Measurements from ENCODE around the gene COX4I1. TPM values are rescaled to one million over a fixed set of nuclear protein-coding genes. Genes with fewer than 3 reads are reported as not detected.
A peak's percentile ranks its signal among the peaks of the same experiment; 100 is the strongest.

Gene COX4I1
- total RNA-seq, 1 experiment from 2014 or later = 554 TPM

DNA sequence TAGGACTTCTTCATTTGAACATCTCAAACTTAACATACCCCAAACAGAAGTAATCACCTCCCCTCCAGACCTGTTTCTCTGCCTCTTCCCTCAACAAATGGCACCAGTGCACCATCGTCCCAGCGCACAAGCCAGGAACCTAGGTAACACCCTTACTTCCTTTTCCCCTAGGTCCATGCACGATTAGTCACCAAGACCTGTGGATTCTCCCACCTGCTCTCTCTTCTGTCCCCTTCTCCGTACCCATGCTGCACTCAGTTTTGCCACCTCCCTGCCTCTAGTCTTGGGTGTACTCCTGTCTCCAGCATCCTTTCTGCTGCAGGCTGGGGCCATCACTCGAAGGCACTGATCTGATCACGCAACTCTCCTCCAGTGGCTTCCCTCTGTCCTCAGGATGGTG lies 3.3 kb upstream of the COX4I1 start:
- DNase-seq (ENCODE audit: low spot score) = no peak
- ChIA-PET CTCF (no interaction called here), POLR2A (ENCODE audit: low non-redundant PET) (no interaction called here)
- intact Hi-C loops (cut with micrococcal nuclease; ENCODE audit: unreplicated experiment) = no loop called here
- Histone ChIP-seq H3K4me1 (ENCODE audit: insufficient read depth, low read length, poor library complexity, severe bottlenecking) (peaks cover 9% of the 10 kb centered on the region), H3K27me3 (replicated peaks; ENCODE audit: insufficient read depth, low read depth, low read length, poor library complexity) (no peaks in the 10 kb centered on the region), H3K9me3 (ENCODE audit: low read depth, low read length, poor library complexity, severe bottlenecking) (no peaks in the 10 kb centered on the region), H3K4me3 (ENCODE audit: low read depth, low read length, poor library complexity, severe bottlenecking) (no peak overlapping the region), H3K27ac (ENCODE audit: low read depth, low read length, poor library complexity, severe bottlenecking) (no peak overlapping the region), H3K36me3 (ENCODE audit: insufficient read depth, low read length, poor library complexity, severe bottlenecking) (peaks cover 40% of the 10 kb centered on the region)
- no TSS peak for BruUV-seq (replicated peaks)
- no peak for TF ChIP-seq EZH2 (IDR thresholded peaks at IDR 0.05; ENCODE audit: borderline replicate concordance, low read depth, low read length, poor library complexity, severe bottlenecking)
- TF ChIP-seq, protein P1, sequence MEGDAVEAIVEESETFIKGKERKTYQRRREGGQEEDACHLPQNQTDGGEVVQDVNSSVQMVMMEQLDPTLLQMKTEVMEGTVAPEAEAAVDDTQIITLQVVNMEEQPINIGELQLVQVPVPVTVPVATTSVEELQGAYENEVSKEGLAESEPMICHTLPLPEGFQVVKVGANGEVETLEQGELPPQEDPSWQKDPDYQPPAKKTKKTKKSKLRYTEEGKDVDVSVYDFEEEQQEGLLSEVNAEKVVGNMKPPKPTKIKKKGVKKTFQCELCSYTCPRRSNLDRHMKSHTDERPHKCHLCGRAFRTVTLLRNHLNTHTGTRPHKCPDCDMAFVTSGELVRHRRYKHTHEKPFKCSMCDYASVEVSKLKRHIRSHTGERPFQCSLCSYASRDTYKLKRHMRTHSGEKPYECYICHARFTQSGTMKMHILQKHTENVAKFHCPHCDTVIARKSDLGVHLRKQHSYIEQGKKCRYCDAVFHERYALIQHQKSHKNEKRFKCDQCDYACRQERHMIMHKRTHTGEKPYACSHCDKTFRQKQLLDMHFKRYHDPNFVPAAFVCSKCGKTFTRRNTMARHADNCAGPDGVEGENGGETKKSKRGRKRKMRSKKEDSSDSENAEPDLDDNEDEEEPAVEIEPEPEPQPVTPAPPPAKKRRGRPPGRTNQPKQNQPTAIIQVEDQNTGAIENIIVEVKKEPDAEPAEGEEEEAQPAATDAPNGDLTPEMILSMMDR (conservative IDR thresholded peaks at IDR 0.05; ENCODE audit: low read depth, low read length) = no peak

DNA sequence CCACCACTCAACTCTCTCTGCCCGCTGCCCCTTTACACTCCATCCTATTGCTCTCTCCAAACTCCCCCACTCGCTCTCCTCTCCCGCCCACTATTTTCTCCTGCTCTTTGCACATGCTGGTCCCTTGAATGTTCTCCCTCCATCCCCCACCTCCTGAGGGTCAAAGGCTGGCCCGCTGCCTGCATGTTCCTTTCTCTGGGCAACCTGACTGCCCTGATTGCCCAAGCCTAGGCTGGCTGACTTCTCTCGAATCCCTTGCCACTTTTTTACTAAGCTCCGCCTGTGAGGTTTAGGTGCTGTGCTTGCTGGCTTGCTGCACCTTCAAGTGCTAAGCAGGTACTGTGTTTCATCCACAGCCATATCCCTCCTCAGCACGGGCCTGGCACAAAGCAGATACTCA lies 2.9 kb upstream of the COX4I1 start:
- Histone ChIP-seq H3K27me3 (replicated peaks; ENCODE audit: insufficient read depth, low read depth, low read length, poor library complexity) (no peaks in the 10 kb centered on the region), H3K4me1 (ENCODE audit: insufficient read depth, low read length, poor library complexity, severe bottlenecking) (peaks cover 9% of the 10 kb centered on the region), H3K27ac (ENCODE audit: low read depth, low read length, poor library complexity, severe bottlenecking) (no peak overlapping the region), H3K9me3 (ENCODE audit: low read depth, low read length, poor library complexity, severe bottlenecking) (no peaks in the 10 kb centered on the region), H3K36me3 (ENCODE audit: insufficient read depth, low read length, poor library complexity, severe bottlenecking) (peaks cover 40% of the 10 kb centered on the region), H3K4me3 (ENCODE audit: low read depth, low read length, poor library complexity, severe bottlenecking) (no peak overlapping the region)
- DNase-seq (ENCODE audit: low spot score) = no peak
- intact Hi-C loops (cut with micrococcal nuclease; ENCODE audit: unreplicated experiment) = no loop called here
- no peak for TF ChIP-seq EZH2 (IDR thresholded peaks at IDR 0.05; ENCODE audit: borderline replicate concordance, low read depth, low read length, poor library complexity, severe bottlenecking)
- TF ChIP-seq, protein P1 (conservative IDR thresholded peaks at IDR 0.05; ENCODE audit: low read depth, low read length) = no peak
- ChIA-PET CTCF (no interaction called here), POLR2A (ENCODE audit: low non-redundant PET) (no interaction called here)
- no TSS peak for BruUV-seq (replicated peaks)

DNA sequence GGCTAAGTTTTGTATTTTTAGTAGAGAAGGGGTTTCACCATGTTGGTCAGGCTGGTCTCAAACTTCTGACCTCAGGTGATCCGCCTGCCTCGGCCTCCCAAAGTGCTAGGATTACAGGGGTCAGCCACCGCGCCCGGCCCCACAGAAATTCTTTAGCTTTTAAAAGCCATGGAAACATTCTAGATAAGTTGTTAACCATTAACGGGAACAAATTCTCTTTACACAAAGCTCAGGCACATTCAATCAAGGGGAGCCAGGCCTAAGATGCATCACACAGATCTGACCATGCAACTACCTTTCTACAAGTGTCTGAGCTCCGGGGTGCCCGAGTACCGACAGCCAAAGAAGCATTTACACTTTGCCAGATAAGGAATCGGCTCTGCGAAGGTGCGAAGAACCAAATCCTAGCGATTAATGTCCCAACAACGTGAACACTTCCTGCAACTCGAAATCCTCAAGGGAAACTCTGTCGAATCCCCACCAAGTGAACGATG lies 1.2 kb upstream of the COX4I1 start:
- BruUV-seq (replicated peaks) = no TSS peak
- peaks cover 44% of the 10 kb centered on the region for H3K36me3 ChIP-seq (ENCODE audit: insufficient read depth, low read length, poor library complexity, severe bottlenecking)
- CTCF ChIA-PET = no interaction called here
- H3K4me3 ChIP-seq (ENCODE audit: low read depth, low read length, poor library complexity, severe bottlenecking) = peak overlapping the region; percentile 100
- DNase-seq (ENCODE audit: low spot score) = no peak
- H3K27ac ChIP-seq (ENCODE audit: low read depth, low read length, poor library complexity, severe bottlenecking) = peak overlapping the region; percentile 96
- no peaks in the 10 kb centered on the region for H3K9me3 ChIP-seq (ENCODE audit: low read depth, low read length, poor library complexity, severe bottlenecking)
- H3K4me1 ChIP-seq (ENCODE audit: insufficient read depth, low read length, poor library complexity, severe bottlenecking) = peaks cover 9% of the 10 kb centered on the region
- no peaks in the 10 kb centered on the region for H3K27me3 ChIP-seq (replicated peaks; ENCODE audit: insufficient read depth, low read depth, low read length, poor library complexity)
- TF ChIP-seq EZH2 (IDR thresholded peaks at IDR 0.05; ENCODE audit: borderline replicate concordance, low read depth, low read length, poor library complexity, severe bottlenecking) = no peak
- TF ChIP-seq, protein P1 (conservative IDR thresholded peaks at IDR 0.05; ENCODE audit: low read depth, low read length) = no peak
- POLR2A ChIA-PET (ENCODE audit: low non-redundant PET) = no interaction called here
- intact Hi-C loops (cut with micrococcal nuclease; ENCODE audit: unreplicated experiment) = no loop called here

Data from A673 (cell line).